GM13977 (cell line): ENCODE results near the gene LYPD6B.

Experiments
- DNase-seq: peaks from one replicate; pipeline ENCODE4 v3.0.0; 2012; ENCODE audit warnings: low spot score
- in situ Hi-C: fragments of 300-500 bp; cut with MboI; formaldehyde crosslinking; loops from one replicate; pipeline ENCODE4 v1.12.0; 2022; ENCODE audit warnings: low sequenced_read_pairs, low pct_unique_long_range_greater_than_20kb, mixed read lengths, inconsistent platforms; ENCODE audit not compliant: unreplicated experiment
- TF ChIP-seq, protein P1 (sequence below): IDR thresholded peaks from 2 replicates; pipeline ENCODE4 v1.5.1; 2012; ENCODE audit warnings: mild to moderate bottlenecking, control low read depth; ENCODE audit not compliant: insufficient read depth; ENCODE audit errors: extremely low read depth, missing control alignments

Gene LYPD6B

DNA sequence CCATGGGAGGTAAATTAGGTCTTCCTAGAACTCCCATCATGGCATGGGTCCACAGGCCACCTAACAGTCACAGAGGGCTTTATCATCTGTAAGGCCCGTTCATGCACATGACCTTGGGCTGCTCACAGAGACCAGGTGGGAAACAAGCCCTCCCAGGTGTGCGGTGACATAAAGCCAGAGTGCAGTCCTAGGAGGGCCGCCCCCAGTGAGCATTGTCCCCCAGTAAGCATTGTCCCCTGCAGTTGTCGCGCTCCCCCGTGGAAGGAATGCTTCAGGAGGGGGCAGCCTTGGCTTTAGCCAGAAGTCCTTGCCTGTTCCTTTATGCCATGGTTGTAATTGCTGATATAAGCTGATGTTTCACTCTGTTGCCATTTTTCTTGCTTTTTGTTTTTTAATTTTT, 41.7 kb upstream of the LYPD6B start:
- in situ Hi-C loops, result loop anchor here (25.0 kb wide), 2 partner anchors 460 to 1010 kb away; no protein-coding TSS in a partner anchor
- DNase-seq, result no peak
- TF ChIP-seq, protein P1, sequence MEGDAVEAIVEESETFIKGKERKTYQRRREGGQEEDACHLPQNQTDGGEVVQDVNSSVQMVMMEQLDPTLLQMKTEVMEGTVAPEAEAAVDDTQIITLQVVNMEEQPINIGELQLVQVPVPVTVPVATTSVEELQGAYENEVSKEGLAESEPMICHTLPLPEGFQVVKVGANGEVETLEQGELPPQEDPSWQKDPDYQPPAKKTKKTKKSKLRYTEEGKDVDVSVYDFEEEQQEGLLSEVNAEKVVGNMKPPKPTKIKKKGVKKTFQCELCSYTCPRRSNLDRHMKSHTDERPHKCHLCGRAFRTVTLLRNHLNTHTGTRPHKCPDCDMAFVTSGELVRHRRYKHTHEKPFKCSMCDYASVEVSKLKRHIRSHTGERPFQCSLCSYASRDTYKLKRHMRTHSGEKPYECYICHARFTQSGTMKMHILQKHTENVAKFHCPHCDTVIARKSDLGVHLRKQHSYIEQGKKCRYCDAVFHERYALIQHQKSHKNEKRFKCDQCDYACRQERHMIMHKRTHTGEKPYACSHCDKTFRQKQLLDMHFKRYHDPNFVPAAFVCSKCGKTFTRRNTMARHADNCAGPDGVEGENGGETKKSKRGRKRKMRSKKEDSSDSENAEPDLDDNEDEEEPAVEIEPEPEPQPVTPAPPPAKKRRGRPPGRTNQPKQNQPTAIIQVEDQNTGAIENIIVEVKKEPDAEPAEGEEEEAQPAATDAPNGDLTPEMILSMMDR, result no peak

DNA sequence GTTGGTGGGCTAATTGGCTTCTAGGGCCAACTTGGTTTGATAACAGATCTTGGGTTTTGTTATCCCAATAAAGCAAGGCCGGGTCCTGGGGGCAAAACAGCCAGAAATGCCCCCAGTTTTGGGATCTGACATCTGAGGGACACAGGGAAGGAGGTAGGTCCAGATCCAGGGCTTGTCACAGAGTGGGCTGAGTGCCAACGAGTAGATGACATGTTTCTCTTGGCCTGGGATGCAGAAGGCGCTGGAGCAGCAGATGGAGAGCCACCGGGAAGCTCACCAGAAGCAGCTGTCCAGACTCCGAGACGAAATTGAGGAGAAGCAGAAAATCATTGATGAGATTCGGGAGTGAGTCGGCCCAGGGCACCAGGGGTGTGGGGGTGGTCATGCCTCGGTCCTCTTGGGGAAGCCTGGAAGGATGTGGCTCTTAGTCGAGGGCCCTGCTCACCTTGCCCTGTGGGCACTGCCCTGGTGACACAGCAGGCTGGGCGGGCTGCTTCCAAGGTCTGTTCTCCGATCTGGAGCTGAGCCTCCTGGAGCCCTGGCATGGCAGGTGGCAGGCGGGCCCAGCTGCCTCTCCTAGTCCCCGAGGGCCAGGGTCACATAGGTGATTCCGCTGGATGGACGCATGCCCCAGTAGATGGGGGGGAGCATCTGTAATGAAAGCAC, 40.2 kb upstream of the LYPD6B start:
- in situ Hi-C loops, result loop anchor here (25.0 kb wide), 2 partner anchors 461 to 1011 kb away; no protein-coding TSS in a partner anchor
- TF ChIP-seq, protein P1, result no peak
- no peak for DNase-seq

DNA sequence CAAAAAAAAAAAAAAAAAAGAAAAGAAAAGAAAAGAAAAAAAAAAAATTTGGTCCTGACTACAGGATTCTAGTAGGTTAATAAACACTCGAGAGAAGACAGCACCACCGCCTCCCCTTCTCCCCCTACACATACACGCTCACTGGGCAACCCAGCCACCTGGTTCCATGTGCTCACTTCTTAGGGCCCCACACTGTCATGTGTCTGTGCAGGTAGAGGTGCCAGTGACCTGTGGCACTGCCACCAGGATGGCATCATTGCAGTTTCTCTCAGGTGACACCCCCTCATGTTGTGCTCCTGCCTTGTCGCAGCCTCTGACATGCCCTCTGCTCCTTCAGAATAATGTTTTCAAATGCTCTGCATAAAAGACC, 39.7 kb upstream of the LYPD6B start:
- TF ChIP-seq, protein P1, result no peak
- no peak for DNase-seq
- in situ Hi-C loops, result loop anchor here (25.0 kb wide), 2 partner anchors 462 to 1012 kb away; no protein-coding TSS in a partner anchor

DNA sequence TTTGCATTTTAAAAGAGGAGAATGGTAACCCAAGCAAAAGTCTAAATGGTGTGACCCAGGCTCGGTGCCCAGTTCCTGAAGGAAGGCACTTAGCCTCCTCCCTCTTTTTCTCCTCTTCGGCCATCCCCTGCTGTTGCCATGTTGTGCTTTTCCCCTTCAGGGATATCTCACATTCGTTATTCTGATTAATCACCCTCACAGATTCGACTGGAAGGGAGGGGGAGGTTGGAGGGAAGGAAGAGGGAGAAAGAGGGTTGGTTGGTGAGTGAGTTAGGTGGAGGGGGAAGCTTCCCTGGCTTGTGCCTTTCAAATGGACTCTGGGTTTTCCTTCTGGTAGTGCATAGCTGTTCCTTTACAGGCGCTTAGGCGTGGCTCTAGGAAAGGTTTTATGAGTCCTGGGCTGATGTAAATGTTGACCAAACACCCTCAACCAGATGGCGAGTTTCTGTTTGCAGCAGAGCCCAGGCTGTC, 39.0 kb upstream of the LYPD6B start:
- in situ Hi-C loops, result loop anchor here (25.0 kb wide), 2 partner anchors 462 to 1012 kb away; no protein-coding TSS in a partner anchor
- DNase-seq, result no peak
- TF ChIP-seq, protein P1, result no peak

DNA sequence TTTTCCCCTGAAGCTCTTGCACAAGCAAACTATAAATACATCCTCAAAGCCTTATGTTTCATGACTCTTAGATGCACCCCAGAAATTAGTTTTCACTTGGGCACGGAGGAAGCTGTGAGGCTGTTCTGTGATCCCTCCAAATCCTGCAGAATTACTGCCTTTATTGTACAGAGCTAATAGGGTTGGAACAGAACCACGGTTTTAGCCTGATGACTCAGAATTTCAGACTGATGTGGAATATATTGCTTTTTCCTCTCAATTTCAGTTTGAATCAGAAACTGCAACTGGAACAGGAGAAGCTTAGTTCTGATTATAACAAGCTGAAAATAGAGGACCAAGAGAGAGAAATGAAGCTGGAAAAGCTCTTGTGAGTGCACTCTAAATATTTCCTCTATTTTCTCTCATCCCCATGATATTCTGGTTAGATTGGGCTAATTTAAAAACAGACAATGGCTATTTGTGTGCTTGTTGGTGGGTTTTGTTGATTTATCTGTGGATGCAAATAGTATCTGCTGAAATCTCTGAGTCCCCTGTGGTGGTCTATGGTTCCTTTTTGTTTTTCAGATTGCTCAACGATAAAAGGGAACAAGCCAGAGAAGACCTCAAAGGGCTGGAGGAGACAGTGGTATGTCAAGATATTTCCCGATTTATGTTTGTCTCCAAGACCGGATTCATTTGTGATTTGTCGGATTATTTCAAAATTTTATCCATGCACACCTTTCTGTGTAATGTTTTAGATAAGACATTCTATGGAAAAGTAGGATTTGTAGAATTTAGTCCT, 38.2 kb upstream of the LYPD6B start:
- no peak for DNase-seq
- in situ Hi-C loops, result no loop called here
- TF ChIP-seq, protein P1, result no peak

DNA sequence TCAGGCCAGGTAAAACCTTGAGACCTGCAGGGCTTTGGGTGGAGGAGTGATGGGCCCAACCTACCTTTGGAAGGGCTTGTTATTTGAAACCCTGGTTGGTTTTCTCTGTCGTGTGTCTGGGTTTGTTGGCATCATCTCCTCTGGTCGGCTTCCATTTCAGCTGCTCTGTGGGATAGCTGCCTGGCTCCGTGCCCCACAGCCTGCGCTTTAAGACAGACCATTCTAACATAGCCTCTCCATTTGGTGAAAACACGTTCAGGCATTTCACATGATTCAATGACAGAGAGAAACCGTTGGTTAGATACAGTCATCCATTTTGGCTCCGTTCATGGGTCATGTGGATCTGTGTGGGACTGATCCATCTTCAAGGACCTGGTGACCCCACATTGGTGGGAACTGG, 37.0 kb upstream of the LYPD6B start:
- in situ Hi-C loops, result no loop called here
- TF ChIP-seq, protein P1, result no peak
- no peak for DNase-seq
